ENCODE measurements around the gene TSPAN5.
"Not testable (repeated sequence)": the region's sequence is repeated elsewhere in the genome, so short reads cannot be mapped to it uniquely, and the experiment has no call there.

Gene TSPAN5

DNA sequence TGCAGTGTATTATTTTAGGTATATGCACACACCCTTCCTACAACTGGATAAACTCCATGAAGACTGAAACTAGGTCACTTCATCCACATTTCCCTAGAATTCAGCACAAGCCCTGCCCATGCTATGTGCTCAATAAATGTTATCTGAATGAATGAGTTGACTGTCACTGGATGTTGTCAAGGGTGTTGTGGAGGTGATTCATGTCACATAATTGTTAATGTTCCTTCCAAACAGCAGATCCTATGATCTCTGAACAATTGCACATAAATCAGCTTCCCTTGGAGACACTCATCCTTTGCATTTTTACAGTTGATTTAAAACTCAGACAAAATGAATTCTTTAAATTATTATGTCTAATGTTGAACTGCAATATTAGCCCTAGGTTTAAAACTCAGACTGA lies 154.7 kb downstream of the TSPAN5 start:
- no peak for DNase-seq (ENCODE audit: low read depth in 1 of 2, low spot score in 1 of 2)

DNA sequence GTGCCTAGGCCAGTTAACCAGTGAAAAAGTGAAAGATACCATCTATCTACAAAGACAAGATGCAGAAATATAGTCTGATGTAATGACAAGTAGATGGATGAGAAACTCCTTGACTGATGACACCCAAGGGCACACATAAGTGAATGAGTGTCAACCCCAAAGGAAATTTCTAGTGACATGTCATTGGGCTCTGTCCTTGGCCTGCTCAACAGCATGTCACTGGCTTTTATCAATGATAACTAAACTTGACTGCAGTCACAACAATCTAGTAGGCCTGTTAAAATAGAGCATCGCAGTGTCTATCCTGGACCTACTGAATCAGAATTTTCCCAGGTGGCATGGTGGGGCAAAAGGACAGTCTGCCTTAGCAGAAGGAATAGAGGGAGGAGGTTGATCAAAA lies 155.8 kb downstream of the TSPAN5 start:
- no peak for DNase-seq (ENCODE audit: low read depth in 1 of 2, low spot score in 1 of 2)

DNA sequence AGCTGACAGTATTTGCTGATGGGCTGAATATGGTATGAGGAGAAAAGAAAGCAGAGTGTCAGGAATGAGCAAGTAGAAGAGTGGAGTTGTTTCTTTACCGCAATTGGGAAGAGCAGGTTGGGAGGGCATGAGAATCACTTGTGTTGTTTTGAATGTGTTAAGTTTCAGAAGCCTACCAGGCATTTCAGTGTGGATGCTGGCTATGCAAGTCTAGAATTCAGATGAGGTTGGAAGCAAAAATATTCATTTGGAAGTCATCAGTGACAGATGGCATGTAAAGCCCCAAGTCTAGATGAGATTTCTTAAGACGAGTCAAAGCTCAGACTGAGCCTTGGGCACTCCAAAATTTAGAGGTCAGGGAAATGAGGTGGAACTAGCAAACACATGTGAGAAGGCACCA lies 156.4 kb downstream of the TSPAN5 start:
- no peak for DNase-seq (ENCODE audit: low read depth in 1 of 2, low spot score in 1 of 2)

DNA sequence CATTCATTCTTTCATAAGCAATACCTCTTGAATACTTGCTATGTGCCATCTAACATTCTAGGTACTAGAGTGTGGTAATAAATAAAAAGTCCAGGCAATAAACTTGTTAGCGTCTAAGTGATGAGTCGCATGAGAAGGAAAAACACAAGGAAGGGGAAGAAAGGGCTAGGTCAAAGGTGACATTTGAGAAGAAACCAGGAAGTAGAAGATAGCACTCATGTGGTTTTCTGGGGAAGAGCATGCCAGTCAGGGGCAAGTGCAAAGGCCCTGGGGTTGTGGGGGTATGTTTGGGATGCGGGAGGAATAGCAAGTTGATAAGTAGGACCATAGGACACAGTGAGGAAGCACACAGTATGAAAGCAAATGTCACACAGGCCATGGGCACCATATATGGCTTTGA lies 157.0 kb downstream of the TSPAN5 start:
- DNase-seq (ENCODE audit: low read depth in 1 of 2, low spot score in 1 of 2): no peak

DNA sequence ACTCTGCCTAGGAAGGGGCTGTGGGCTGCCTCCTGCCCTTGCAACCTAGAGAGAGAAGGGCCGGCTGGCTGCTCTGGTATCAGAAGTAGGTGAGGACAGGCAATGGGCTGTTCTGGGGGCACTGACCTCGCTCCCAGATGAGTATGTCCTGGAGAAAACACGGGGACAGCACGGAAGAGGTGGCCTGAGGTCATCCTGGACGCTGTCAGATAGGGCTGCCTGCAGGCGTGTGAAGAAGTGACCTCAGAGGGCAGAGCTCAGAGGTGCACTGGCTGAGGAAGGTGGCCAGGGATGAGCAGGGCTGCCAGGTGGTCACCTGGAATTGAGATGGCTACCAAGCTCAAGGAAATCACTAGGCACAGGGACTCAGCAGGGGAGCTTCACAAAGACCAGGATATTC lies 159.6 kb downstream of the TSPAN5 start:
- DNase-seq (ENCODE audit: low read depth in 1 of 2, low spot score in 1 of 2): no peak

DNA sequence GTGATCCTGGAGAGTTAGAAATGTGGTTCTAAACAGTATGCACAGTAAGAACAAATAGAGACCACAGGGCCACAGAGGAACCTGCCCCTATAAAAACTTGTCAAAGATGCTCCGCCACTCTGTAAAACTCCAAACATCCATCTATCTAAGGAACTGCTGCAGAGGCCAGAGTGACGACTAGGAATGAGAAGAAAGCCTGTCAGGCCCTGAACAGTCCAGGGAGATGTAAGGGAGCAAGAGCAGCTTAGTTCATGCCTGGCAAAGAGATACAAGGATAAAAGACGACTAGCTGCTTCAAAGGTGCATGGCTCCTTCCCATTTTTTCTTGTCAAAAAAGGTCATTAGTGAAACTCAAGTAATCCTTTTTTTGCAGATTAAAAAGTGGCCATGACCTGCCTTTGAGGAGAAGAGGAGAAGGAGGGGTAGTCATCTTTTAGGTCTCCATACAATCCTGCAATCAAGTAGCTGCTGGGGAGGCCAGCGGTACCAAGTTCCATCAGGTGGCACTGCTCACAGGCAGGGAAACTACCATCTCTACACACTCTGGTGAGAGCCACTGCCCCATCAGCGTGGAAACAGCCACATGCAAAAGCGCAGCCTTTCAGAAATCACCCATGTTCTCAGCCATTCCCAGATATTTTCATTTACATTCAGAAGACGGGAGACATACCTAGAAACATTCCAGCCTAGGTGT lies 162.1 kb downstream of the TSPAN5 start:
- no peak for DNase-seq (ENCODE audit: low read depth in 1 of 2, low spot score in 1 of 2)

DNA sequence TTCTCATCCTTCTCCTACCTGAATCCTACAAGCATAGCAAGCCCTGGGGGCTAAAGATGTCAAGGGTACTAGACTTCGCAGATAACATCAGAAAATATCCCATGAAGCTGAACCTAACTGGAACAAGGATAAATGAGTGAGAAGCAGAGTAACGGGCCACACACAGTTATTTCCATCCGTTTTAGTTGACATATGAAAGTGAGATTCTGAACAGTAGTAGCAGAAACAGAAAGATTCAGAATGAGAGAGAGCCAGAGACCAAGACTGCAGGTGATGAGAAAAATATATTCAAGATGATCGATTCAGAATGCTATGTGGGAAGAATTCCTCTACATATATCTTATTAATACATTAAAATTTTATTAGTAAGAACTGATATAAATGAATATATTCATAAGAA lies 165.1 kb downstream of the TSPAN5 start:
- DNase-seq (ENCODE audit: low read depth in 1 of 2, low spot score in 1 of 2): no peak

DNA sequence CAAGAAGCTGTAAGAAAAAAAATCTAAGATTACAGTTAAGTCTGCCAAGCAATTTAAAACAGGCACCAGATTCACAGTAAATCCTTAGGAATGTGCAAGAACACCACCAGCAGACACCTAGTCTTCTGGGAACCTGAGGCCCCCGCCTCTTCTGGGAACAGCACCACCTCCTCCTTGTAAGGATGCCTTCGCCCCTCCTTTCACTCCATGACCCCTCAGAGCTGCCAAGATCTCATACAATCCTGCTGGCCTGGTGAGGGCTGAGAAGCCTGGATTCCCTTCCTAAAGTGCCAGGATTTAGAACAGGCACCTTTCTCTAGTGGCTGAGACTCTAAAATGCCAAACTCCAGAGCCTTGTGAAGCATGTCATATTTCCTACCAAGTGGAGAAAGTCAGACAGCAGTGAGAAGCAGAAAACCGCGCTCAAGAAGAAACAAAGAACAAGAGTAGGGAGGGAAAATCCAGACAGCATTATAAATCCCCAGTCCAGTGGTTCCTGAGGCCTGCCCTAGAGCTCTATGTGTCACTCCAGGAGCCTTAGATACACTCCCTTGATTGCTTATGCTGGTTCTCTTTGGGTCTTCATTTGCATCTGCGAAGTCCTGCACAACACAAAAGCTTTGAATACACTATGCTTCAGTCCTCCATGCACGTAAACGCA lies 166.4 kb downstream of the TSPAN5 start:
- DNase-seq (ENCODE audit: low read depth in 1 of 2, low spot score in 1 of 2): no peak

DNA sequence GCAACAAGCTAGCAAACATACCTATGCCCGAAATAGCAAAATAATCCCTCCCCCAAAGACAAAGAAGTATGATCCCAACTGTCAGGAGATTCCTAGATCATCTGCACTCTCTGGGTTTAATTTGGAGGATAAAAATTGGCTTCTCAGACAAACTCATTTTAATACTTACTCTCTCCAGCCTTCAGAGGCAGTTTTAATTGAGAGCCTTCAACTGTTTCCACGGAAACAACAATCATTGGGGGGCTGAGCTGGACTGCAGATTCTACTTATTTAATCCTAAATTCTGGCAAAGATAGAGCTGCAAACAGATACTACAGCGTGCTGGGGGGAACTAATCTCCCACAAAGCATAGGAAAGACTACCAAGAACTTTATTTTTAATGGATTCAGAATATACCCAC lies 168.2 kb downstream of the TSPAN5 start:
- DNase-seq (ENCODE audit: low read depth in 1 of 2, low spot score in 1 of 2): no peak

DNA sequence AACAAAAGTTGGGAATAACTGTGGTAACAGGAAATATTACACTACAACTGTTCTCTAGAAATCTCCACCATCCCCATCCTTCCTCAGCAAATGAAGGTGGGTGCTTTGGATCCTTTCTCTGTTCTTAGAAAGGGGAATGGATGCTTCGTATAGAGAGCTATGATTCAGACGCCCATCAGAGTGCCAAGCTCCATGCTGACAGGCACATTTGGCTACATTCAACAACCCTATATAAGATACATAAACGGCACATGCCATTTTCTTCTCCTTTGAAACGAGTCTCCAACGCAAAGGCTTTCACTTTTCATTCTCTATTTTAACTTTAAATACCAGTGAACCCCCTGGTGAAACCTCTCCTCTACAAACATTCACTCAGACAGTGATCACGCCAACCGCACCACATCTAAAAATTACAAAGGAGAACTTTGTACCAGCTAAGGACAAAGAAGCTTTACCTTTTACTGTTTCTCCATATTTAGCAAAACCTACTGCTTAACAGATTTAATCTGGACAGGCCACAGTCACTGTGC lies 172.5 kb downstream of the TSPAN5 start:
- no peak for DNase-seq (ENCODE audit: low read depth in 1 of 2, low spot score in 1 of 2)

DNA sequence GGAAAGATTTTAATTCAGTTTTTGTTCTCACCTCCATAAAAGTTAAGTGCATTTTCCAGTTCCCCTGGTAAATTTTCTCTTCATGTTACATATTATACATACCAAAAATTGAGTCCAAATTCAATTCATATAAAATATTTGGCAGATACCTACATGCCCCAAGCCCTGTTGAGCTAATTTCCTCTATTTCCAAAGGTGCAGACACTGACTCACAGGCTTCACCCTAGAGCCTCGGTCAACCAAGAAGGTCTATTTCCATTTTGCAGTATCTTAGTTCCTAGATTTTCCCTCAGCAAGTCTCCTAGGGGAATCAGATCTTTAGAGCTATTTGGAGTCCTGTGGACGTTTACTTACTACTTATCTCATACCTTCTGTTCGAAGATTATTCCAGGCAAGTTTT lies 174.4 kb downstream of the TSPAN5 start:
- DNase-seq (ENCODE audit: low read depth in 1 of 2, low spot score in 1 of 2): no peak

DNA sequence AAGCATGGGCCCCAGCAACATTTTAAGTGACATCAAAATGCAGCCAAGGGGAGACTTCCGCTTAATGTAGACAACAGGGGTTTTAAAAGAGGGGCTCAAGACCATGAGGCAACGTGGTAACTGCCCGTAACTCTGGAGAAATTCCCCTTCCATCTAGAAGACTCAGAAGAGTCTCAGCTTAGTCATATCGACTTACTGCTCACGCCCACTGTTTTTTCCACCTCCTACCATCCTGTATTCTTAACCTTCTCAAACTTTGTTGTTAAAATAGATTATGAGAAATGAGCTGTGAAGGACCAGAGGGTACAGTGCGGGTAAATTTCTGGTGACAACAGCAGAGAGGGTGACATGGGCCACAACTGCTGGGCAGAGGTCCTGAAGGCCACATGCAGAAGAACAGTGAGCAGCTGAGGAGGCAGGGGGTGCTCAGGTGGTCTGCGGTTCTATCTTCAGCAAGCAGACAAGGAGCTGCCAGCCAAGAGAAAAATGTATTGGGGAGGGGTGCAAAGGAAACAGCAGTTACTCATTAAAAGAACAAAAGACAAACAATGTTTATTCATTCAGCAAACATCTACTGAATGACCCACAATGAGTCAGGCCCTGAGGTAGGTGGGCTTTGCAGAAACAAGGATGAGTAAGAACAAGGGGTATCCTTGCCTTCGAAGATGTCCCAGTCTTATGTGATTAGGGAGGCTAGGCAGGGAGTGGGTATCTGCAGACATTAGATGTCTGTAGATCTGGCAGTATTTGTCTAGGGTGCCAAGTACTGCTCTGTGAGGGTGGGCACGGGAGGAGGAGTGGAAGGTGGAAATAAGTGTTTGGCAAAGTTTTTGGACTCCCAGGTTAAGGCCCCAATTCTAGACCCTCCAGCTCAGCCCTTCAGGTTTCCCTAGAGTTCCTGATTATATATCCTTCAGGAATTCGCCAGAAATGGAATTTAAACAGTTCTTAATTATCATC lies 175.3 kb downstream of the TSPAN5 start:
- DNase-seq (ENCODE audit: low read depth in 1 of 2, low spot score in 1 of 2): peak; percentile 28 to 55

DNA sequence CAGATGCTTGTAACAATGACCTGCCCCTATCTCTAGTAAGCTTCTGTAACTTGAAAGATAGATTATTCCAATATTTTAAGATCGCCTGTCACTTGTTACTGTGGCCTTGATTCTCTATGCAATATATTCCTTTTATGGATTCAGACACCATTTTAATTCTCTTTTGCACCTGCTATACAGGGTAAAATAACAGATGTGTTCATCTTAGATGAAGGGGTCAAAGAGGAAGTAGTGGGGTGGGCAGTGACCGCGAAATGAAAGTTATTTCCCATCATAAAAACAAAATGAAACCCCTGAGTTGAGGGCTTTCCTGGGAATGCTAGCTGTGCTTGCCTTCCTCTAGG lies 175.9 kb downstream of the TSPAN5 start:
- no peak for DNase-seq (ENCODE audit: low read depth in 1 of 2, low spot score in 1 of 2)

DNA sequence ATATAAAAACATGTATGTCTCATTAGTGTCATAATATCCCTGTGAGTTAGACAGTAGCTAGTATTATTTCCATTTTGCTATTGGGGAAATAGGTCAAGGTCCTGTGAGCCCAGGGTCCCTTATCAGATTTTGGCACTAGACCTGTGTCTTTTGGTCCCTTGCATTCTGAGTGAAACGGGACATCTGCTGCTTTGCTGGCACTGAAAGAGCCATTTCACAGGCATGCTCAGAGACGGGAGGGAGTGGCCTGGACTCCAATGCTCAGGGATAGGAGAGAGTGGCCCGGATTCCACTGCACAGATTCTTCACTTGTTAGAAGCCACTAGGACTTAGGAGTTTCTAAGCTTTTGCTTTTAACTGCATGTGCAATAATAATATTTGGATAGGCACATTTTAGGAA lies 177.2 kb downstream of the TSPAN5 start:
- no peak for DNase-seq (ENCODE audit: low read depth in 1 of 2, low spot score in 1 of 2)

DNA sequence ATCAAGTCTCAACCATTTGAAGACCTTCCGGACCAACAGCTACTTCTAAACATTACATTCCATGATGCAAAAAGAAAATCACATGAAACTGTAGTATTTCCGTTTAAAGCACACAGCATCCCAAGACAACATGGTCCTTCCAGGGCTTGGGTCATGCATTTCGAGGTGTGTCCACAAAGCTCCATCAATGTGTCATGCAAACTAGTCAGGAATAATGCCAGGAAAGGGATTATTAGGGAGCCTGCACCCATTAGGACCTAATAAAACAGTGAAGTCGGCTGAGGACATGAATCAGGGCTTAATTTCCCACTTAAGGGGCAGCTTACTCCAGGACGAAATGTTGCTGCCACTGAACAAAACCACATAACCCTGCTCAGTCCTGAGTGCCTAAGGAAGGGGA lies 177.9 kb downstream of the TSPAN5 start:
- no peak for DNase-seq (ENCODE audit: low read depth in 1 of 2, low spot score in 1 of 2)

DNA sequence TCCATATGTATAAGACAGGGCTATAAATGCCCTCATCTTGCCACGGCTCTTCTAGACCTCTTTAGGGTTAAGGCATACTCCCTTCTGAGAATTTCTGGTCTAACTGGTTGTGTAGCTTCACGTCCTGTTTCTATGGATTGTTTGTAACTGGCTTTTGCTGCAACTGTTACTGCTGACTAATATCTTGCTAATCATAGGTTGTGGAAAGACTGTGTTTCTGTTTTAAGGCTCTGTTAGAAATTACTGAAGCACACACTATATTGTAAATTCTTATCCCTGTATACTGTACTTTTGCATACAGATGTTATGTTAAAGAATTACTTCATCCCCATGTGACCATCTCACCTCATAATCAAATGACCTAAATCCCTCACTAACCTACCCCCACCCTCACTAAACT lies 178.8 kb downstream of the TSPAN5 start:
- DNase-seq (ENCODE audit: low read depth in 1 of 2, low spot score in 1 of 2): not testable (repeated sequence)

DNA sequence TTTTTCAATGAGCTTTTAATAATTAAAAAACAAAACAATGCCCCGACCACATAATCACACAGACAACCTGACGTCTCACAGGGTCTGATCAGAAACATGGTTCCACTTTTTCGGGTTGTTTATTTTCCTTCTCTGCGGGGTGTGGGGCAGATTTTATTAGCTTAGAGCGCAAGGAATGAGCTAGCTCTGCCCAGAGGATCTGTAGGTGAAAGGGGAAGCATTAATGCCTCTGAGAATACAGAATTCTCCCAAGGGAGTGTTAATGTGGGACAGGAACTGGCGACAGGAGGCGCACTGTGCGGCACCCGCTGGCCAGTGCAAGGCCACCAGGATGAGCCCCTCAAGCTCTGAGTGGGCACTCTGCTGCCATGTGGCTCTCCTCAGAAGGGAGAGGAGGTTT lies 181.5 kb downstream of the TSPAN5 start:
- DNase-seq (ENCODE audit: low read depth in 1 of 2, low spot score in 1 of 2): no peak

DNA sequence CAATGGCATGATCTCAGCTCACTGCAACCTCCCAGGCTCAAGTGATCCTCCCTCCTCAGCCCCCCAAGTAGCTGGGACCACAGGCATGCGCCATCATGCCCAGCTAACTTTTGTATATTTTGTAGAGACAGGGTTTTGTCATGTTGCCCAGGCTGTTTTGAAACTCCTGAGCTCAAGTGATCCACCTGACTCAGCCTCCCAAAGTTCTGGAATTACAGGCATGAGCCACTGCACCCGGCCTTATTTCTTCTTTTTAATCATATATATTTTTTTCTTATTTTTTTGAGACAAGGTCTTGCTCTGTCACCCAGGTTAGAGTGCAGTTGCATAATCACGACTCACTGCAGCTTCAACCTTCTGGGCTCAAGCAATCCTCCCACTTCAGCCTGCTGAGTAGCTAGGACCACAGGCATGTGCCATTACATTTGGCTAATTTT lies 184.0 kb downstream of the TSPAN5 start:
- DNase-seq (ENCODE audit: low read depth in 1 of 2, low spot score in 1 of 2): no peak

DNA sequence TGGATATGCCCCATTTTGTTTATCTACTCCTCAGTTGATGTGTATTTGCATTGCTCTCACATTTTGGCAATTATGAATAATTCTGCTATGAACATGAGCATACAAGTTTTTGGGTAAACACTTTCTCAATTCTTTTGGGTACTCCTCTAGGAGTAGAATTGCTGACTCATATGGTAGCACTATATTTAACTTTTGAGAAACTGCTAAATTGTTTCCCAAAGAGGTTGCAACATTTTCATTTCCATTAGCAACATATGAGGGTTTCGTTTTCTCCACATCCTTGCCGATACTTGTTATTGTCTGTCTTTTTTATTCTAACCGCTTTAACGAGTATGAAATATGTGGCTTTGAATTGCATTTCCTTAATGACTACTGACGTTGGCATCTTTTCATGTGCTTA lies 185.4 kb downstream of the TSPAN5 start:
- DNase-seq (ENCODE audit: low read depth in 1 of 2, low spot score in 1 of 2): no peak

DNA sequence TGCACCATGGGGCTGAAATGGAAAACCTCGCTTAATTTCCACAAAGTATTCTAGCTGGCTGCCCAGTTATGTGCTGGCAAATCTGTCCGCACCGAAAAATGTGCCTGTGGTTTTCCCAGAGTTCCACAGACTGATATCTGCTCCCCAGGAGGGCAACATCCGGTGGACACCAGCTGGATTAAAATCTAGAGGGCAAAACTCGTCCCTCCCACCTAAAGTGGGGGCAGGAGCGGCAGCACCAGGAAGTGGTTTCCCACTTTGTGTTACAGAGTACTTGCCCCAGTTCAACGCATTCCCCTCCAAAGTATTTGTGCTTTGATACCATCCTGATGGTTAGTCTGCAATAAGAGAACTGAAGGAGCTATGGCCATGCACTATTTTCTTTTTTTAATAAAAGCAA lies 187.6 kb downstream of the TSPAN5 start:
- no peak for DNase-seq (ENCODE audit: low read depth in 1 of 2, low spot score in 1 of 2)

DNA sequence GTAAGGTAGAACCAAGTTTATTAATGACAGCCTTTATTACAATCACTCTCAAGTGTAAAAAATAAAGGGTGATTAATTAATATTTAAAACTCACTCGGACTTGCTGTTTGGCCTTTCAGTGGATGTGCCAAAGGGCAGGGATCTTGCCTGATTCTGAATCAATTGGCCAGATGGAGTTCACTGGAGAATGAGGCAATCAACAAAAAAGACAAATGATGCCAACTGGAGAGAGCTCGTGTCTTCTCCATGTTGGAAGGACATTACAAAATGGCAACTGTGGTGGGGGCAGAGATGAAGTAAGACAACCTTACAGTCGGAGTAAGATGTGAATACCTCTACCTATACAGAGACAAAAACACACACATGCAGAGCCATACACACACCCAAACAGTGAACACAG lies 188.0 kb downstream of the TSPAN5 start:
- no peak for DNase-seq (ENCODE audit: low read depth in 1 of 2, low spot score in 1 of 2)

DNA sequence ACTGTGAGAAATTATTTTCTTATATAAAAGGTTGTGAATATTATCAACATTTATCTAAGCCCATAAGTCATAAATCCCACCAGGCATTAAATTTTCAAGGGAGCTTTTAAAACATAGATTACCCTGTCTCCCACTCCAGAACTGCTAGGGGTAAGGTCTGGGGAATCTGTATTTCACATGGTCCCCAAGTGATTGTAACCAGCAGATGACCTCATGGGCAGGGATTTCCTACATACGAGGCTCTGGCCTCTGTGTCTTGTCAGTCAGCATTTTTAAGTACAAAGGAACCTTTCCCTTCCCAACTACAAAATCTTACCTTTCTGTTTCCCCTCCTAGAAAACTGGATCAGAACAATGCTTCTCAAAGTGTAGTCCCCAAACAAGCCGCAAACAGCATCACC lies 188.6 kb downstream of the TSPAN5 start:
- DNase-seq (ENCODE audit: low read depth in 1 of 2, low spot score in 1 of 2): no peak

Measured in activated CD4-positive, alpha-beta T cell treated with anti-CD3 and anti-CD28 coated beads, Interleukin-2, amount 50 U/mL, for 24 hours (primary cell).